Measurements from ENCODE around the gene CCDC134.
"Not testable (repeated sequence)": the region's sequence is repeated elsewhere in the genome, so short reads cannot be mapped to it uniquely, and the experiment has no call there.

The CCDC134 gene

GRCh38 chr22:41826021-41826420 lies 25.5 kb downstream of the CCDC134 start:
- no peak for DNase-seq

GRCh38 chr22:41826430-41827383 lies 26.2 kb downstream of the CCDC134 start:
- no peak for DNase-seq

DNA sequence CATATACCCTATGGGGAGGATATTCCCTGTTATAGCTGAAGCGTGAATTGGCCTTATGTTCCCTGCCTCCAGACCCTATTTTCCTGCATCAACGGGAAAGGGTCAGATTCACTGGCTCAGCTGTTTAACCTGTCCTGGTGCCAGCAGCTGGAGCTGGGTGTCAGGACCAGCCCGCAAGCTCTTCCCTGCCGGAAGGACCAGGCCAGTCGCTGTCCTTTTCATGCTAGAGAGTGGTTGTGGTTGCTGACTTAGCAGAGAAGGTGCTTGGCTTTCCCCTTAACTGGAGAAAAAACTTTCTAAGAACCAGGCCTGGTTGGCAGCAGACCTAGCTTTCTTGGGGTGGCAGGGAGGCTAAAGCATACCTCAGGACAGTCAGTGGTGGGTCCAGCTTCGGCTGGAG lies 27.2 kb downstream of the CCDC134 start:
- no peak for DNase-seq

DNA sequence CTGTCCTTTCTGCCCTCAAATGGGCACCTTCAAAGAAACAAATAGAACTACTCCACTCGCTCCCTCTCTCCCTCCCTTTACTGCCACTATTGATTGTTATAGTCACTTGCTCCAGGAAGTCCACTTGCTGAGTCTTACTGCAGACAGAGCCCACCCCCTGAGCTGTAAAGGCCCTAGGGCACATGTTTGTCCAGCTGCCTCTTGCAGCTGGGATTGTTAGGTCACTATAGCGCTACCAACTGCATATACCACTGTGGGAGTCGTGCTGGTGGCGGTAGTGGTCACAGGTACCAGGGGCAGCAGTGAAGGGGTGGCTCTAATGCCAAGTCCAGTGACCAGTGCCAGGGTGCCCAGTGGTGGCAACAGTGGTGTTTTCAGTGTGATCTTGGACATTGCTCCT lies 28.0 kb downstream of the CCDC134 start:
- no peak for DNase-seq

- DNase-seq = no peak
These were observed 29.7 kb downstream of the CCDC134 start for GRCh38 chr22:41830174-41830573.

- DNase-seq = no peak
These were observed 30.9 kb downstream of the CCDC134 start for GRCh38 chr22:41831383-41831782.

- no peak for DNase-seq
These were observed 31.5 kb downstream of the CCDC134 start for GRCh38 chr22:41831828-41832552.

DNA sequence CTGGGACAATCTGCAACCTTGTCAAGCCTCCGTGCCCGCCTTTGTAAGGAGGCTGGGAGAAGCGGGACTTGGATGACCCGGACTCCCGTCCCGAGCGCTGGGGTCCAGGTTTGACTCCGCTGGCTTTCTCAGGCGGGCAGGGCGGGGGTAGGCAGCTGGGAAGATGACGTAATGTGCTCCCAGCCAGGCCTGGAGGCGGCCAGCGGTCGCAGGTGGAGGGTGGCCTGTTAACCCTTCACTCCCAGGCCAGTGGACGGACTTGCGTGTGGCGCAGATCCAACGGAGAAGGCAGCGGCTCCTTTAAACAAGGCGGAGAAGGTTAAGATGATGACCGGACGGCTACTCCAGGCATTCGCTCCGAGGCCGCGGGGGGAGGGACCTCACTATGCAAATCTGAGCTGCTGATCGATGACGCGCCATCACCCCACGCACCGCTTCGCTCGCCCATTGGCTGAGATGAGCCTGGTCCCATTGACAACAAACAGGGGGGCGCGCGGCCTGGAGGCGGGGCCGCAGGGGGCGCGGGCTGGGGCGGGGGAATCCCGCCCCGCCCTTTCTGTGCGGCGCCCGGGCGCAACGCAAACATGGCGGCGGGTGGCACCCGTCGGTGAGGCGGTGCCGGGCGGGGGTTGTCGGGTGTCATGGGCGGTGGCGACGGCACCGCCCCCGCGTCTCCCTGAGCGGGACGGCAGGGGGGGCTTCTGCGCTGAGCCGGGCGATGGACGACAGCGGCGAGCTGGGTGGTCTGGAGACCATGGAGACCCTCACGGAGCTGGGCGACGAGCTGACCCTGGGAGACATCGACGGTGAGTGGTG lies 32.3 kb downstream of the CCDC134 start, which contains the start of gene SREBF2:
TSS of gene SREBF2 (plus strand) at position 553 of the 816 bp plus-strand sequence. CDS start at position 719, 166 bp downstream.
- peak; percentile 99 for DNase-seq

DNA sequence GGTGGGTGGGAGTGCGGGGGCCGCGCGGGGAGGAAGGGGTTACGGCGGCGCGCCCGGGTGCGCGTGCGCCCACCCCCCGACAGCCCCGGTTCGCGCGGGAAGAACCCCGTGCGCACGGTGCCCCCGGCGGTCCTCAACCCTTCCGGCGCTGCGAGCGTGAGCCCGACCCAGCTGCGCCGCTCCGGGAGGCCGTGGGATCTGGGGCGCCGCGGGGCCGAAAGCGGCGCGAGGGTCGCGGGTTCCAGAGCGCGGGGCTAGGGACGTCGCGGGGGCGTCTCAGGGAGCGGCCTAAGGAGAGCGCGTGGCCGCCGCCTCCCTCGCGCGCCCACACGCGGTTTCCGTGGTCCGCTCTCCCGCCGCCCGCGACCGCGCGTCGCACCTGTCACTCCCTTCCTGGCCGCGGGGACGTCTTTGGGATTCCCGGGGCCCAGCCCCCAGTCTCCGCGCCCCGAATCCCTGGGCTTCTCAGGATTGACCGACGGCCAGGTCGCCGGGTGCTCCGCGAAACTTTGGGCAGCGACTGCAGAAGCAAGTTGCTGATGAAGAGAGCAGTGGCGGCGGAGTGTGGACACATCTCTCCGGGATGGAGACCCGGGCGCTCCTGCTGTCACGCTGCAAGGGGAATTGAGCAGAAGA lies 33.0 kb downstream of the CCDC134 start:
- DNase-seq = peak; percentile 29

GRCh38 chr22:41834005-41834944 lies 33.8 kb downstream of the CCDC134 start:
- DNase-seq = no peak

GRCh38 chr22:41835462-41835861 lies 35.0 kb downstream of the CCDC134 start:
- DNase-seq = not testable (repeated sequence)

- DNase-seq = no peak
These were observed 36.1 kb downstream of the CCDC134 start for GRCh38 chr22:41836551-41836950.

DNA sequence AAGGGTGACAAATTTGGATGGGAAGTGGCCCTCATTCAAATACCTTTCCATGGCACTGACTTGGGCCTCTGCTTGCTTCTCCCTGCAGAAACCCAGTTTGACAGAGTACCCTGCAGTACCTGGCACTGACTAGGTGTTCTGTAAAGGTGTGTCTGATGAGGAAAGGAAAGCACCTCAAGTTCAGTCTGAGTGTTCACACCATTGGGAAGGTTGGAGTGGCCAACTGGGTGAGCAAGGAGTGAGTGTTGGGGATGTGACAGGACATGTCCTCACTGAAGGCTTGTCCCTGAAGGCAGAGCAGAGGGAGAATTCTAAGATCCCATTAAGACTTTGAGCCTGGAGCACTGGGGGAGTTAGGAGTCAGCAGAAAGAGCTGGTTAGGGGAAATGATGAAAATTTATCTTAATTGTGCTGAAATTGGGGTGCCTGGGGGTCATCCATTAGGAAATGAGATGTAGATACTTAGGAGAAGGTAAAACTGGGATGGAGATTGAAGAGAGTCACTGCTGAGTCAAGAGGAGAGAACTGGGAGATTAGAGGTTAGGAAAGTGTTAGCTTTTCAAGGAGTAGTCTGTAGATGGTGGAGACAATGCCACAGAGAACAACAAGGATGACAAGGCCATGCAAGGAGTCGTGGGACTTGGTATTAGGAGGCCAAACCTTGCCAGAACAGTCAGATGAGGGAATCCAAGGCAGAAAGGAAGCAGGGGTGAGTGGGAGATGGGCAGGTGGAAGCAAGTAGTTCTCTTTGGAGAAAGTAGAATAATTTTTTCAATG lies 38.6 kb downstream of the CCDC134 start:
- no peak for DNase-seq

GRCh38 chr22:41840216-41840615 lies 39.7 kb downstream of the CCDC134 start:
- DNase-seq = no peak

DNA sequence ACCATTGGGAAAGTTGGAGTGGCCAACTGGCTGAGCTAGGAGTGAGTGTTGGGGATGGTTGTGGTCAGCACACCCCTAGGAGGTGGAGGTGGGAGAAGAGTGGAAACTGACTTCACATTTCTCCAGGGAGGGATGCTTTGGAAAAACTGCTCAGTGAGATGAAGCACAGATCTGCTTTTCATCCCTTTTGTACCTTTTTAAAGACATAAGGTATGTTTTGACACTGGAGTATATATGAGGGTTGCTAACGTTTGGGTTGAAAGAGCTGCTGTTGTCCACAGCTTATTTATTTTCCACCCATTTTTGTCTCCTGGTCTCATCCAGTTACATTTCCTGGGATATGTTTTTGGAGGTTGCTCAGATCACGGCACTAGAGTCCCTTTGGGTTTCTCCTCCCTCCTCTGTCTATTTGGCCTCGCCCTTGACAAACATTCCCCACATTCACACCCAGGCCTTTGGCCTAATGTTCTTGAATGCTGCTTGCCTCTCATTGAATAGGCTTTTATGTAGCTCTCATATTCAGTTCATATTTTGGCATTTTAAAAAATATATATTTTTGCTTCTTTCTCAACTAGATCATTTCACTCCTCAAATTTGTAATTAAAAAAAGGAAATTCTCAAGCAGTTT lies 40.7 kb downstream of the CCDC134 start:
- no peak for DNase-seq

- peak; percentile 90 for DNase-seq
These were observed 42.8 kb downstream of the CCDC134 start for GRCh38 chr22:41842996-41843970.

DNA sequence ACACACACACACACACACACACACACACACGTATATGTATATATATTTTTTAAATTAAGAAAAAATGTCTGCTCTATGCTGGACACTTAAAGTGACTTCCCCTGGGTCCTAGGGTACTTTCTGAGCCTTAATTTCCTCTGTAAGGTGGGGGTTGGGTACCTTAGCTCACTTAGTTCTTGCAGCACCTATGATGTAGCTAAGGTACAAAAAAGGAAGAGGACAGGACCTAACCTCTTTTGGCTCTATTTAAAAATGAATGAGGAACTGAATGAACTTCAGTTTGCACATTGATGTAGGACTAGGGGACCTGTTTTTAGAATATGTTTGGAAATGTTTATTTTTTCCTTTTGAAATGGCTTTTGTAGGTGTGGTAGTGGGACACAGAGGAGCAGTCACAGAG lies 43.6 kb downstream of the CCDC134 start:
- no peak for DNase-seq

GRCh38 chr22:41844513-41844912 lies 44.0 kb downstream of the CCDC134 start:
- DNase-seq = no peak

Measured in activated CD4-positive, alpha-beta T cell treated with anti-CD3 and anti-CD28 coated beads, Interleukin-2, amount 50 U/mL, for 16 hours (primary cell).